ENCODE measurements around the gene TNFAIP8L3.

TNFAIP8L3 gene

GRCh38 chr15:51099185-51099584 is 4.5 kb upstream of the TNFAIP8L3 start:
- in situ Hi-C loops (cut with MboI; ENCODE audit: low sequenced_read_pairs, unreplicated experiment): no loop called here
- no peak for DNase-seq (ENCODE audit: low spot score)
- no peak for TF ChIP-seq CTCF (IDR thresholded peaks at IDR 0.05; ENCODE audit: borderline replicate concordance, control extremely low read depth, extremely low read depth, insufficient read depth, missing control alignments)

- DNase-seq (ENCODE audit: low spot score): no peak
- TF ChIP-seq CTCF (IDR thresholded peaks at IDR 0.05; ENCODE audit: borderline replicate concordance, control extremely low read depth, extremely low read depth, insufficient read depth, missing control alignments): no peak
- in situ Hi-C loops (cut with MboI; ENCODE audit: low sequenced_read_pairs, unreplicated experiment): no loop called here
Measured at GRCh38 chr15:51098331-51098619, 3.6 kb upstream of the TNFAIP8L3 start.

- in situ Hi-C loops (cut with MboI; ENCODE audit: low sequenced_read_pairs, unreplicated experiment): no loop called here
- no peak for DNase-seq (ENCODE audit: low spot score)
- no peak for TF ChIP-seq CTCF (IDR thresholded peaks at IDR 0.05; ENCODE audit: borderline replicate concordance, control extremely low read depth, extremely low read depth, insufficient read depth, missing control alignments)
Measured at GRCh38 chr15:51097553-51098330, 3.0 kb upstream of the TNFAIP8L3 start.

- TF ChIP-seq CTCF (IDR thresholded peaks at IDR 0.05; ENCODE audit: borderline replicate concordance, control extremely low read depth, extremely low read depth, insufficient read depth, missing control alignments): no peak
- in situ Hi-C loops (cut with MboI; ENCODE audit: low sequenced_read_pairs, unreplicated experiment): no loop called here
- DNase-seq (ENCODE audit: low spot score): no peak
Measured at GRCh38 chr15:51096976-51097375, 2.3 kb upstream of the TNFAIP8L3 start.

GRCh38 chr15:51095681-51096331 is 1.1 kb upstream of the TNFAIP8L3 start:
- no peak for TF ChIP-seq CTCF (IDR thresholded peaks at IDR 0.05; ENCODE audit: borderline replicate concordance, control extremely low read depth, extremely low read depth, insufficient read depth, missing control alignments)
- in situ Hi-C loops (cut with MboI; ENCODE audit: low sequenced_read_pairs, unreplicated experiment): no loop called here
- no peak for DNase-seq (ENCODE audit: low spot score)

- peak; percentile 72 for DNase-seq (ENCODE audit: low spot score)
- TF ChIP-seq CTCF (IDR thresholded peaks at IDR 0.05; ENCODE audit: borderline replicate concordance, control extremely low read depth, extremely low read depth, insufficient read depth, missing control alignments): no peak
- in situ Hi-C loops (cut with MboI; ENCODE audit: low sequenced_read_pairs, unreplicated experiment): no loop called here
Measured at GRCh38 chr15:51093839-51094605, 684 bp downstream of the TNFAIP8L3 start.

All from GM13976 (cell line).